ENCODE data around the gene PRRT2.

GRCh38 chr16:29774730-29775129 is 37.3 kb upstream of the PRRT2 start:
- TF ChIP-seq EZH2 (IDR thresholded peaks at IDR 0.05) (no peak), POLR2AphosphoS5 (IDR thresholded peaks at IDR 0.05; ENCODE audit: borderline replicate concordance, low read depth, low read length) (no peak)
